ENCODE data around the gene PCNX3. TPM values are rescaled to one million over a fixed set of nuclear protein-coding genes. Genes with fewer than 3 reads are reported as not detected.

PCNX3 gene
- total and polyA plus RNA-seq, 2 of the 13 experiments (the other 11 are each of a cell fraction or from before 2014, with no cell fraction given) = 16.2 to 23.0 TPM

DNA sequence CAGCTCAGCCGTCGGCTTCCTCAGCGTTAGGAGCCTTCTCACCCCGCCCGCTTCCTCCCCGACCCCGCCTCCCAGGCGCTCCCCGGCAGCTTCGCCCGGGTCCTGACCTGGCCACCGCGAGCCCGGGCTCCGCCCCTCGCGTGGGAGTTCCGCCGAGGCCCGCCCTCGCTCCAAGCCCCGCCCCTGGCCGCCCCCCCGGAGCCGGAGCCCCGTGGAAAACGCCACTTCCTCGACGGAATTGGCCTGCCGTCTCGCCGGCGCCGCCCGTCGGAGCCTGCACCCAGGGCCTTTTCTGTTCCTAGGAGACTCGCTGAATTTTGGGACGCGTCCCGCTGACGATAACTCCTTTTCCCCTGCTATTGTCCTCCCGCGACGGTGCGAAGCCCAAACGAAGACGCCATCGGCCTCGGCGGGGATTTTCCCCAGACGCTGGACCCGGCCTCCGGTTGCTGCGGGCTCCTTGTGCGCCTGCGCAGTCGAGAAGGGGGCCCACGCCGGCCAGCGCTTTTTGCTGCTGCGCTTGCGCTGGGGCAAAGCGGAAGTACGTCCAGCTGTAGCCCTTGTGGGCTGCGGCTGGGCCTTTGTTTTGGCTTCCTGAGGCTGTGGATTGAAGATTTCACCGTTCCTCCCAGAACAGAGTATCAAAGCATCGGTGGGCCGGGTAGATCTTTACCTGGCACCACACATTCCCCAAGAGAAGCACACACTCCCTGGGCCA lies 37.1 kb downstream of the PCNX3 start (continued):
- TF ChIP-seq ZNF292 (CRISPR knock-in tag; IDR thresholded peaks at IDR 0.05; ENCODE audit: borderline replicate concordance, low read depth) (no peak), GLI4 (CRISPR knock-in tag; IDR thresholded peaks at IDR 0.05; ENCODE audit: borderline replicate concordance) (no peak), ZSCAN30 (CRISPR knock-in tag; IDR thresholded peaks at IDR 0.05) (no peak), BHLHE40 (IDR thresholded peaks at IDR 0.05; ENCODE audit: low read length) (no peak), JUND (CRISPR knock-in tag; IDR thresholded peaks at IDR 0.05) (no peak), CENPT (CRISPR knock-in tag; IDR thresholded peaks at IDR 0.05; ENCODE audit: low read depth) (peak; percentile 40; the same call in 1 of the 2 replicates), ZNF20 (CRISPR knock-in tag; IDR thresholded peaks at IDR 0.05) (no peak), RCOR2 (CRISPR knock-in tag; IDR thresholded peaks at IDR 0.05) (no peak), ZNF30 (CRISPR knock-in tag; IDR thresholded peaks at IDR 0.05) (no peak; the same call in 1 of the 2 replicates), ZNF556 (CRISPR knock-in tag; IDR thresholded peaks at IDR 0.05; ENCODE audit: borderline replicate concordance) (peak; percentile 39; the same call in 1 of the 2 replicates), RELA (CRISPR knock-in tag; IDR thresholded peaks at IDR 0.05) (no peak), PAWR (CRISPR knock-in tag; IDR thresholded peaks at IDR 0.05; ENCODE audit: borderline replicate concordance) (no peak; the same call in 1 of the 2 replicates), ZMYM4 (CRISPR knock-in tag; IDR thresholded peaks at IDR 0.05) (no peak), MATR3 (CRISPR knock-in tag; IDR thresholded peaks at IDR 0.05) (no peak), PHF20 (CRISPR knock-in tag; IDR thresholded peaks at IDR 0.05) (peak; percentile 58), GFI1 (CRISPR knock-in tag; IDR thresholded peaks at IDR 0.05; ENCODE audit: borderline replicate concordance) (no peak), NFRKB (IDR thresholded peaks at IDR 0.05) (no peak), ZNF207 (IDR thresholded peaks at IDR 0.05; ENCODE audit: borderline replicate concordance) (no peak), SAP130 (CRISPR knock-in tag; IDR thresholded peaks at IDR 0.05; ENCODE audit: low read depth) (peak; percentile 65), ZNF367 (CRISPR knock-in tag; IDR thresholded peaks at IDR 0.05; ENCODE audit: borderline replicate concordance) (0 out of 2 replicates have a peak, but pooled peaks have one; percentile 56)
- TF ChIP-seq, protein P1, sequence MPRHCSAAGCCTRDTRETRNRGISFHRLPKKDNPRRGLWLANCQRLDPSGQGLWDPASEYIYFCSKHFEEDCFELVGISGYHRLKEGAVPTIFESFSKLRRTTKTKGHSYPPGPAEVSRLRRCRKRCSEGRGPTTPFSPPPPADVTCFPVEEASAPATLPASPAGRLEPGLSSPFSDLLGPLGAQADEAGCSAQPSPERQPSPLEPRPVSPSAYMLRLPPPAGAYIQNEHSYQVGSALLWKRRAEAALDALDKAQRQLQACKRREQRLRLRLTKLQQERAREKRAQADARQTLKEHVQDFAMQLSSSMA (CRISPR knock-in tag; IDR thresholded peaks at IDR 0.05) = peak; percentile 54; the same call in 1 of the 2 replicates
- TF ChIP-seq, protein P2, sequence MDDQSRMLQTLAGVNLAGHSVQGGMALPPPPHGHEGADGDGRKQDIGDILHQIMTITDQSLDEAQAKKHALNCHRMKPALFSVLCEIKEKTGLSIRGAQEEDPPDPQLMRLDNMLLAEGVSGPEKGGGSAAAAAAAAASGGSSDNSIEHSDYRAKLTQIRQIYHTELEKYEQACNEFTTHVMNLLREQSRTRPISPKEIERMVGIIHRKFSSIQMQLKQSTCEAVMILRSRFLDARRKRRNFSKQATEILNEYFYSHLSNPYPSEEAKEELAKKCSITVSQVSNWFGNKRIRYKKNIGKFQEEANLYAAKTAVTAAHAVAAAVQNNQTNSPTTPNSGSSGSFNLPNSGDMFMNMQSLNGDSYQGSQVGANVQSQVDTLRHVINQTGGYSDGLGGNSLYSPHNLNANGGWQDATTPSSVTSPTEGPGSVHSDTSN (CRISPR knock-in tag; IDR thresholded peaks at IDR 0.05; ENCODE audit: borderline replicate concordance) = 0 out of 2 replicates have a peak, but pooled peaks have one; percentile 53
- TF ChIP-seq, protein P3, sequence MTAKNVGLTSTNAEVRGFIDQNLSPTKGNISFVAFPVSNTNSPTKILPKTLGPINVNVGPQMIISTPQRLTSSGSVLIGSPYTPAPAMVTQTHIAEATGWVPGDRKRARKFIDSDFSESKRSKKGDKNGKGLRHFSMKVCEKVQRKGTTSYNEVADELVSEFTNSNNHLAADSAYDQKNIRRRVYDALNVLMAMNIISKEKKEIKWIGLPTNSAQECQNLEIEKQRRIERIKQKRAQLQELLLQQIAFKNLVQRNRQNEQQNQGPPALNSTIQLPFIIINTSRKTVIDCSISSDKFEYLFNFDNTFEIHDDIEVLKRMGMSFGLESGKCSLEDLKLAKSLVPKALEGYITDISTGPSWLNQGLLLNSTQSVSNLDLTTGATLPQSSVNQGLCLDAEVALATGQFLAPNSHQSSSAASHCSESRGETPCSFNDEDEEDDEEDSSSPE (CRISPR knock-in tag; IDR thresholded peaks at IDR 0.05) = peak; percentile 66
- TF ChIP-seq, protein P4, sequence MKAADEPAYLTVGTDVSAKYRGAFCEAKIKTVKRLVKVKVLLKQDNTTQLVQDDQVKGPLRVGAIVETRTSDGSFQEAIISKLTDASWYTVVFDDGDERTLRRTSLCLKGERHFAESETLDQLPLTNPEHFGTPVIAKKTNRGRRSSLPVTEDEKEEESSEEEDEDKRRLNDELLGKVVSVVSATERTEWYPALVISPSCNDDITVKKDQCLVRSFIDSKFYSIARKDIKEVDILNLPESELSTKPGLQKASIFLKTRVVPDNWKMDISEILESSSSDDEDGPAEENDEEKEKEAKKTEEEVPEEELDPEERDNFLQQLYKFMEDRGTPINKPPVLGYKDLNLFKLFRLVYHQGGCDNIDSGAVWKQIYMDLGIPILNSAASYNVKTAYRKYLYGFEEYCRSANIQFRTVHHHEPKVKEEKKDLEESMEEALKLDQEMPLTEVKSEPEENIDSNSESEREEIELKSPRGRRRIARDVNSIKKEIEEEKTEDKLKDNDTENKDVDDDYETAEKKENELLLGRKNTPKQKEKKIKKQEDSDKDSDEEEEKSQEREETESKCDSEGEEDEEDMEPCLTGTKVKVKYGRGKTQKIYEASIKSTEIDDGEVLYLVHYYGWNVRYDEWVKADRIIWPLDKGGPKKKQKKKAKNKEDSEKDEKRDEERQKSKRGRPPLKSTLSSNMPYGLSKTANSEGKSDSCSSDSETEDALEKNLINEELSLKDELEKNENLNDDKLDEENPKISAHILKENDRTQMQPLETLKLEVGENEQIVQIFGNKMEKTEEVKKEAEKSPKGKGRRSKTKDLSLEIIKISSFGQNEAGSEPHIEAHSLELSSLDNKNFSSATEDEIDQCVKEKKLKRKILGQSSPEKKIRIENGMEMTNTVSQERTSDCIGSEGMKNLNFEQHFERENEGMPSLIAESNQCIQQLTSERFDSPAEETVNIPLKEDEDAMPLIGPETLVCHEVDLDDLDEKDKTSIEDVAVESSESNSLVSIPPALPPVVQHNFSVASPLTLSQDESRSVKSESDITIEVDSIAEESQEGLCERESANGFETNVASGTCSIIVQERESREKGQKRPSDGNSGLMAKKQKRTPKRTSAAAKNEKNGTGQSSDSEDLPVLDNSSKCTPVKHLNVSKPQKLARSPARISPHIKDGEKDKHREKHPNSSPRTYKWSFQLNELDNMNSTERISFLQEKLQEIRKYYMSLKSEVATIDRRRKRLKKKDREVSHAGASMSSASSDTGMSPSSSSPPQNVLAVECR (CRISPR knock-in tag; IDR thresholded peaks at IDR 0.05; ENCODE audit: borderline replicate concordance) = peak; percentile 84
